Erythroblast (primary cell): ENCODE measurements around the gene AK8.

Source experiments
- GATA1 ChIP-seq: IDR thresholded peaks from 2 replicates; pipeline ENCODE4 v1.6.1; 2011; ENCODE audit warnings: low read depth, mild to moderate bottlenecking, control low read depth, low read length, moderate library complexity
- POLR2A ChIP-seq: IDR thresholded peaks from 2 replicates; pipeline ENCODE4 v1.6.1; 2011; ENCODE audit warnings: mild to moderate bottlenecking, low read length

GRCh38 chr9:132711846-132712245 lies 166.2 kb downstream of the AK8 start:
- TF ChIP-seq POLR2A (no peak), GATA1 (no peak)
